OCI-LY3 (cell line): ENCODE results near the gene WNT7B.
"Not testable (repeated sequence)": the region's sequence is repeated elsewhere in the genome, so short reads cannot be mapped to it uniquely, and the experiment has no call there.

ENCODE experiments used
- CTCF ChIP-seq: fragments of 200-600, 300-600 bp; sonication (generic); IDR thresholded peaks from 2 replicates; pipeline ENCODE4 v1.5.1; 2014; ENCODE audit warnings: antibody characterized with exemption, low read length, low read depth
- EZH2phosphoT487 ChIP-seq: fragments of 200-600 bp; shearing (Covaris generic); IDR thresholded peaks from 2 replicates; pipeline ENCODE4 v1.6.1; 2018; ENCODE audit warnings: antibody characterized with exemption, mixed run types, low read depth

- TF ChIP-seq EZH2phosphoT487, CTCF: not testable (repeated sequence)
Measured at GRCh38 chr22:46005116-46005705, 28.2 kb upstream of the WNT7B start.
